ENCODE data around the gene CNTN5.

DNA sequence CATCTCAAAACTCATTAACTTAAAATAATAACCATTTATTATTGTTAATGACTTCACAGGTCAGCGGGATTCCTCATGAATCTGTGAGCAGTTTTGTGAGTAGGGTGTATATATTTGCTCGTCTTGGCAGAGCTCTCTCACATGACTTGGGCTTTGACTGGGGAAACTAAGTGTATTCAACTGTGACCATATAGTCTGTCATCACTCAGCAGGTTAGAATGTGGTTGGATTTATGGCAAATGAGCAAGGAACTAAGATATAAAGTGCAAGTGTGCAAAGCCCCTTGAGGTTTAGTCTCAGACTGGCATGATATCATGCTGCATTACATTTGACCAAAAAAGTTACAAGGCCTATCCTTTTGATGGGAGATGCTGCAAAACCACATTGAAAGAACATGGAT, 254.8 kb downstream of the CNTN5 start:
- TF ChIP-seq, protein P1, sequence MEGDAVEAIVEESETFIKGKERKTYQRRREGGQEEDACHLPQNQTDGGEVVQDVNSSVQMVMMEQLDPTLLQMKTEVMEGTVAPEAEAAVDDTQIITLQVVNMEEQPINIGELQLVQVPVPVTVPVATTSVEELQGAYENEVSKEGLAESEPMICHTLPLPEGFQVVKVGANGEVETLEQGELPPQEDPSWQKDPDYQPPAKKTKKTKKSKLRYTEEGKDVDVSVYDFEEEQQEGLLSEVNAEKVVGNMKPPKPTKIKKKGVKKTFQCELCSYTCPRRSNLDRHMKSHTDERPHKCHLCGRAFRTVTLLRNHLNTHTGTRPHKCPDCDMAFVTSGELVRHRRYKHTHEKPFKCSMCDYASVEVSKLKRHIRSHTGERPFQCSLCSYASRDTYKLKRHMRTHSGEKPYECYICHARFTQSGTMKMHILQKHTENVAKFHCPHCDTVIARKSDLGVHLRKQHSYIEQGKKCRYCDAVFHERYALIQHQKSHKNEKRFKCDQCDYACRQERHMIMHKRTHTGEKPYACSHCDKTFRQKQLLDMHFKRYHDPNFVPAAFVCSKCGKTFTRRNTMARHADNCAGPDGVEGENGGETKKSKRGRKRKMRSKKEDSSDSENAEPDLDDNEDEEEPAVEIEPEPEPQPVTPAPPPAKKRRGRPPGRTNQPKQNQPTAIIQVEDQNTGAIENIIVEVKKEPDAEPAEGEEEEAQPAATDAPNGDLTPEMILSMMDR (IDR thresholded peaks at IDR 0.05 in 4 of 5, conservative IDR thresholded peaks at IDR 0.05 in 1 of 5), result no peak
- no peak for TF ChIP-seq POLR2A (IDR thresholded peaks at IDR 0.05)

Data from gastrocnemius medialis (tissue), 4 donors.